Left forelimb (tissue), 1 donor: Measurements from ENCODE around the gene SLITRK1.

ENCODE experiments used
- DNase-seq: peaks from one replicate; pipeline ENCODE4 v3.0.0-alpha.2; 2018; ENCODE audit warnings: low spot score

SLITRK1 gene

GRCh38 chr13:83867708-83868107 is 14.6 kb downstream of the SLITRK1 start:
- DNase-seq: no peak

GRCh38 chr13:83865161-83866137 is 16.8 kb downstream of the SLITRK1 start:
- no peak for DNase-seq

DNA sequence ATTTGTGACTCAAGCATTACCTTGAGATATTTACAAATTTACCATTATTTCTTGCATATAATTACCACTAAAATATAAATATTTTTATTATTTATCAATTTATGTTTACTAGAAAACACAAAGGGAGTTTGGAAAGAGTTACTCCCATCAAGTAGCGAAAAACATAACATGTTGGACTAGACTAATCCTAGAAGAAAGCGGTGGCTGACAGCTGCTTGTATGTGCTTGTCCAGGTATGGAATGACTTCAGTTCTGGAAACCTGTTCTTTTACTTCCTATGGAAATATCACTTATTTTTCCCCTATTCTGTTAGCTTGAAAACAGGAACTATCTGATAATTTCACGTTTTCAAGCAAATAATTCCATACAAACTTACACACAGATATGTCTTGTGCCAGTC is 28.5 kb downstream of the SLITRK1 start:
- no peak for DNase-seq

- no peak for DNase-seq
Observed at GRCh38 chr13:83845106-83845505, 37.2 kb downstream of the SLITRK1 start.

DNA sequence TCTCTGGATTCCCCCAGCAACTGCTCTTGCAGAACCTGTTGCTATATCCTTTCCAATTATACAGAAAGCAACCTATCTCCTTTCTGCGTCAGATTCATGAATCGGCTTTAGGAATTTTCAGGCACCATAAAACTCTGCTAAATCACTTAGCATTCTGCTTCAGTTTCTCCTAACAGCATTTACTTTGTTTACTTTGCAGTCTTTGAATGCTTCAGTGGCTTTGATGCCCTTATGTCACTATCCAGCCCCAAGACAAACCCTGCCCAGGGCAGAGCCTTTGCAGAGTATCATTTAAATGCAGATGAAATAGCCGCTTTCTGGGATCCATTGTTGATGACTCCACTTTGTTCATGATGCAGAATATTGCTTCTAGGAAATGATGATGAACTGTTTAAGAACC is 43.1 kb downstream of the SLITRK1 start:
- DNase-seq: no peak

DNA sequence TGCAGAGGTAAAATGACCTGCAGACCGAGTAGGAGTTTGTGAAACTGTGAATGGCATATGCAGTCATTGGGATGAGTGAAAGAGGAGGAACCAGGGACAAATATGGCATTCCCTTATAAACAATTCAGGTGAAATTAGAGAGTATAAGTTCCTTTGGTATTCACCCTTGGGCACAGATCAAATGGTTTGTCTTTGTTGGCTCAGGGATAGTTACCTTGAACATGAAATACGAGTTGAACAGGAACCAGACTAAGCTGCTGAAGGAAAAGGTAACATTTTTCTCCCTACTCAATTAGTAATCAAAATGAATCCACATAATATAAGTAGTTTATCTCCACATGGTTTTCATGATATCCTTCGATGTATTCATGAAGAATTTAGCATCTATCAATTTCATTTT is 50.5 kb downstream of the SLITRK1 start:
- no peak for DNase-seq

- DNase-seq: no peak
Observed at GRCh38 chr13:83829810-83830209, 52.5 kb downstream of the SLITRK1 start.

- DNase-seq: no peak
Observed at GRCh38 chr13:83827338-83827737, 54.9 kb downstream of the SLITRK1 start.
